Body of pancreas (tissue), 4 donors: ENCODE data around the gene KLHL36.

Experiments used
- POLR2A ChIP-seq, 3 donors: fragments of 450-650 bp; IDR thresholded peaks; one replicate each; pipeline ENCODE4 v1.6.1; 2016; ENCODE audit warnings: antibody characterized with exemption in 3 of 3, mild to moderate bottlenecking in 2 of 3
- TF ChIP-seq, protein P1 (sequence below), 7 experiments: fragments of 450-650 bp in 4 of 7; fragments of 200-600 bp in 3 of 7; sonication (generic) in 3 of 7; IDR thresholded peaks; one replicate each; pipeline ENCODE4 v1.5.1; 2016 to 2019; ENCODE audit warnings: antibody characterized with exemption in 7 of 7

DNA sequence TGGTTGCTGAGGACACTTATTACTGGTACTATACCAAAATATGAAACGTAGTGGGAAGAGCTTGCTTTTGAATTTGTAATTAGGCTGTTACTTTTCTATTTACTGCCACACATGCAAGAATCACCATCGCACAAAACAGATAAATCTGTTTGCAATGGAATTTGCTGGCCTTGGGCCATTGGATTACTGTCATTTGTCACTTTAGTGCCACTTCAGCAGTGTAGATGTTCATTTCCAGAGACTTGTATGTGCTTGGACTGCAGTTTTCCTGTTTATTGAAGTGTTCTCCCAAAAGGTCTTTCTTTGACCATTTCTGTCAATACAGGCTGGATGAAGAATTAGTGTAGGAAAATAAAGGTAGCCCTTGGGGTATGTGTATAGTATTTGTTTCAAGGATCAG lies 55.9 kb downstream of the KLHL36 start:
- no peak for TF ChIP-seq POLR2A (IDR thresholded peaks at IDR 0.05)
- TF ChIP-seq, protein P1, sequence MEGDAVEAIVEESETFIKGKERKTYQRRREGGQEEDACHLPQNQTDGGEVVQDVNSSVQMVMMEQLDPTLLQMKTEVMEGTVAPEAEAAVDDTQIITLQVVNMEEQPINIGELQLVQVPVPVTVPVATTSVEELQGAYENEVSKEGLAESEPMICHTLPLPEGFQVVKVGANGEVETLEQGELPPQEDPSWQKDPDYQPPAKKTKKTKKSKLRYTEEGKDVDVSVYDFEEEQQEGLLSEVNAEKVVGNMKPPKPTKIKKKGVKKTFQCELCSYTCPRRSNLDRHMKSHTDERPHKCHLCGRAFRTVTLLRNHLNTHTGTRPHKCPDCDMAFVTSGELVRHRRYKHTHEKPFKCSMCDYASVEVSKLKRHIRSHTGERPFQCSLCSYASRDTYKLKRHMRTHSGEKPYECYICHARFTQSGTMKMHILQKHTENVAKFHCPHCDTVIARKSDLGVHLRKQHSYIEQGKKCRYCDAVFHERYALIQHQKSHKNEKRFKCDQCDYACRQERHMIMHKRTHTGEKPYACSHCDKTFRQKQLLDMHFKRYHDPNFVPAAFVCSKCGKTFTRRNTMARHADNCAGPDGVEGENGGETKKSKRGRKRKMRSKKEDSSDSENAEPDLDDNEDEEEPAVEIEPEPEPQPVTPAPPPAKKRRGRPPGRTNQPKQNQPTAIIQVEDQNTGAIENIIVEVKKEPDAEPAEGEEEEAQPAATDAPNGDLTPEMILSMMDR (IDR thresholded peaks at IDR 0.05) = no peak
